ENCODE data around the gene PDE4D. TPM values are rescaled to one million over a fixed set of nuclear protein-coding genes. Genes with fewer than 3 reads are reported as not detected.

Gene PDE4D
- total RNA-seq, 1 experiment from 2014 or later: 6.3 TPM

- no peak overlapping the region for H3K4me3 ChIP-seq
- H3K27me3 ChIP-seq (replicated peaks): no peaks in the 10 kb centered on the region
- no peaks in the 10 kb centered on the region for H3K9me3 ChIP-seq (replicated peaks)
- H3K36me3 ChIP-seq: no peaks in the 10 kb centered on the region
- H3K27ac ChIP-seq: no peak overlapping the region
- DNase-seq (ENCODE audit: low read depth in 1 of 2, low spot score in 2 of 2): no peak
- H3K4me1 ChIP-seq (replicated peaks): no peaks in the 10 kb centered on the region
Measured at GRCh38 chr5:59140133-59140532, 753.4 kb downstream of the PDE4D start.

- H3K36me3 ChIP-seq: no peaks in the 10 kb centered on the region
- H3K4me1 ChIP-seq (replicated peaks): no peaks in the 10 kb centered on the region
- H3K4me3 ChIP-seq: no peak overlapping the region
- no peaks in the 10 kb centered on the region for H3K9me3 ChIP-seq (replicated peaks)
- no peaks in the 10 kb centered on the region for H3K27me3 ChIP-seq (replicated peaks)
- DNase-seq (ENCODE audit: low read depth in 1 of 2, low spot score in 2 of 2): no peak
- no peak overlapping the region for H3K27ac ChIP-seq
Measured at GRCh38 chr5:59139695-59140094, 753.8 kb downstream of the PDE4D start.

GRCh38 chr5:59138509-59138908 is 755.0 kb downstream of the PDE4D start:
- H3K36me3 ChIP-seq: no peaks in the 10 kb centered on the region
- no peak overlapping the region for H3K27ac ChIP-seq
- peaks cover 8% of the 10 kb centered on the region for H3K4me1 ChIP-seq (replicated peaks)
- H3K27me3 ChIP-seq (replicated peaks): no peaks in the 10 kb centered on the region
- no peak for DNase-seq (ENCODE audit: low read depth in 1 of 2, low spot score in 2 of 2)
- H3K9me3 ChIP-seq (replicated peaks): no peaks in the 10 kb centered on the region
- no peak overlapping the region for H3K4me3 ChIP-seq

GRCh38 chr5:59137846-59138245 is 755.7 kb downstream of the PDE4D start:
- Histone ChIP-seq H3K4me3 (no peak overlapping the region), H3K27ac (no peak overlapping the region), H3K9me3 (replicated peaks) (no peaks in the 10 kb centered on the region), H3K27me3 (replicated peaks) (no peaks in the 10 kb centered on the region), H3K36me3 (no peaks in the 10 kb centered on the region), H3K4me1 (replicated peaks) (peaks cover 8% of the 10 kb centered on the region)
- DNase-seq (ENCODE audit: low read depth in 1 of 2, low spot score in 2 of 2): no peak

GRCh38 chr5:59136549-59136948 is 757.0 kb downstream of the PDE4D start:
- peaks cover 8% of the 10 kb centered on the region for H3K4me1 ChIP-seq (replicated peaks)
- H3K36me3 ChIP-seq: no peaks in the 10 kb centered on the region
- H3K27ac ChIP-seq: no peak overlapping the region
- H3K9me3 ChIP-seq (replicated peaks): no peaks in the 10 kb centered on the region
- DNase-seq (ENCODE audit: low read depth in 1 of 2, low spot score in 2 of 2): no peak
- H3K4me3 ChIP-seq: no peak overlapping the region
- no peaks in the 10 kb centered on the region for H3K27me3 ChIP-seq (replicated peaks)

- peaks cover 8% of the 10 kb centered on the region for H3K4me1 ChIP-seq (replicated peaks)
- H3K27ac ChIP-seq: no peak overlapping the region
- H3K27me3 ChIP-seq (replicated peaks): no peaks in the 10 kb centered on the region
- H3K4me3 ChIP-seq: no peak overlapping the region
- no peaks in the 10 kb centered on the region for H3K36me3 ChIP-seq
- no peak for DNase-seq (ENCODE audit: low read depth in 1 of 2, low spot score in 2 of 2)
- H3K9me3 ChIP-seq (replicated peaks): no peaks in the 10 kb centered on the region
Measured at GRCh38 chr5:59134471-59135163, 758.9 kb downstream of the PDE4D start.

GRCh38 chr5:59133764-59134261 is 759.7 kb downstream of the PDE4D start:
- Histone ChIP-seq H3K4me3 (no peak overlapping the region), H3K36me3 (no peaks in the 10 kb centered on the region), H3K27me3 (replicated peaks) (no peaks in the 10 kb centered on the region), H3K27ac (no peak overlapping the region), H3K4me1 (replicated peaks) (peaks cover 8% of the 10 kb centered on the region), H3K9me3 (replicated peaks) (no peaks in the 10 kb centered on the region)
- peak; percentile 43 to 60 for DNase-seq (ENCODE audit: low read depth in 1 of 2, low spot score in 2 of 2)

GRCh38 chr5:59132131-59132530 is 761.4 kb downstream of the PDE4D start:
- Histone ChIP-seq H3K27ac (no peak overlapping the region), H3K27me3 (replicated peaks) (no peaks in the 10 kb centered on the region), H3K4me1 (replicated peaks) (peaks cover 21% of the 10 kb centered on the region), H3K9me3 (replicated peaks) (no peaks in the 10 kb centered on the region), H3K36me3 (no peaks in the 10 kb centered on the region), H3K4me3 (no peak overlapping the region)
- no peak for DNase-seq (ENCODE audit: low read depth in 1 of 2, low spot score in 2 of 2)

- no peaks in the 10 kb centered on the region for H3K9me3 ChIP-seq (replicated peaks)
- no peaks in the 10 kb centered on the region for H3K27me3 ChIP-seq (replicated peaks)
- no peak for DNase-seq (ENCODE audit: low read depth in 1 of 2, low spot score in 2 of 2)
- H3K36me3 ChIP-seq: no peaks in the 10 kb centered on the region
- peaks cover 38% of the 10 kb centered on the region for H3K4me1 ChIP-seq (replicated peaks)
- no peak overlapping the region for H3K4me3 ChIP-seq
- H3K27ac ChIP-seq: no peak overlapping the region
Measured at GRCh38 chr5:59130431-59130830, 763.1 kb downstream of the PDE4D start.

- no peak overlapping the region for H3K27ac ChIP-seq
- H3K4me3 ChIP-seq: no peak overlapping the region
- H3K27me3 ChIP-seq (replicated peaks): no peaks in the 10 kb centered on the region
- H3K36me3 ChIP-seq: no peaks in the 10 kb centered on the region
- no peak for DNase-seq (ENCODE audit: low read depth in 1 of 2, low spot score in 2 of 2)
- H3K9me3 ChIP-seq (replicated peaks): no peaks in the 10 kb centered on the region
- peaks cover 43% of the 10 kb centered on the region for H3K4me1 ChIP-seq (replicated peaks)
Measured at GRCh38 chr5:59128646-59129290, 764.8 kb downstream of the PDE4D start.

- Histone ChIP-seq H3K4me1 (replicated peaks) (peaks cover 40% of the 10 kb centered on the region), H3K27me3 (replicated peaks) (no peaks in the 10 kb centered on the region), H3K27ac (peak overlapping the region; percentile 90), H3K4me3 (peak overlapping the region; percentile 13), H3K9me3 (replicated peaks) (no peaks in the 10 kb centered on the region), H3K36me3 (no peaks in the 10 kb centered on the region)
- no peak for DNase-seq (ENCODE audit: low read depth in 1 of 2, low spot score in 2 of 2)
Measured at GRCh38 chr5:59126708-59127573, 766.6 kb downstream of the PDE4D start.

GRCh38 chr5:59126016-59126707 is 767.4 kb downstream of the PDE4D start:
- Histone ChIP-seq H3K36me3 (no peaks in the 10 kb centered on the region), H3K27ac (peak overlapping the region; percentile 90), H3K9me3 (replicated peaks) (no peaks in the 10 kb centered on the region), H3K4me1 (replicated peaks) (peaks cover 40% of the 10 kb centered on the region), H3K4me3 (no peak overlapping the region), H3K27me3 (replicated peaks) (no peaks in the 10 kb centered on the region)
- peak in 1 of 2 experiments; percentile 44 for DNase-seq (ENCODE audit: low read depth in 1 of 2, low spot score in 2 of 2)

Measured in SJSA1 (cell line).